ENCODE data around the gene PLA2G12B.
"Not testable (repeated sequence)": the region's sequence is repeated elsewhere in the genome, so short reads cannot be mapped to it uniquely, and the experiment has no call there.

Gene PLA2G12B

DNA sequence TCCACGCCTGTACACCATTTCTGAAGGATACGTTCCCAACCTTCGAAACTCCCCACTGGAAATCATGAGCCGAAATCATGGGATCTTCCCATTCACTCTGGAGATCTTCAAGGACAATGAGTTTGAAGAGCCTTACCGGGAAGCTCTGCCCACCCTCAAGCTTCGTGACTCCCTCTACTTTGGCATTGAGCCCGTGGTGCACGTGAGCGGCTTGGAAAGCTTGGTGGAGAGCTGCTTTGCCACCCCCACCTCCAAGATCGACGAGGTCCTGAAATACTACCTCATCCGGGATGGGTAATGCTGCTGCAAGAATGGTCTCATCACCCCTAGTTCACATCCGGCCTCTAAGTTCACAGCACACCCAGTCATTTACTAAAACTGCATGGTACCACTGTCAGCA is 30.3 kb downstream of the PLA2G12B start:
- peaks cover 23 to 36% of the 10 kb centered on the region in 2 donors for H3K27me3 Mint-ChIP-seq
- no peak for DNase-seq
- H3K4me3 Mint-ChIP-seq = no peak overlapping the region
- H3K27ac Mint-ChIP-seq = no peak overlapping the region
- H3K4me1 Mint-ChIP-seq = no peaks in the 10 kb centered on the region
- peaks cover 4 to 14% of the 10 kb centered on the region in 2 donors for H3K36me3 Mint-ChIP-seq
- peaks cover 14 to 16% of the 10 kb centered on the region in 2 donors for H3K9me3 Mint-ChIP-seq
- no peak for ATAC-seq (replicated peaks)

DNA sequence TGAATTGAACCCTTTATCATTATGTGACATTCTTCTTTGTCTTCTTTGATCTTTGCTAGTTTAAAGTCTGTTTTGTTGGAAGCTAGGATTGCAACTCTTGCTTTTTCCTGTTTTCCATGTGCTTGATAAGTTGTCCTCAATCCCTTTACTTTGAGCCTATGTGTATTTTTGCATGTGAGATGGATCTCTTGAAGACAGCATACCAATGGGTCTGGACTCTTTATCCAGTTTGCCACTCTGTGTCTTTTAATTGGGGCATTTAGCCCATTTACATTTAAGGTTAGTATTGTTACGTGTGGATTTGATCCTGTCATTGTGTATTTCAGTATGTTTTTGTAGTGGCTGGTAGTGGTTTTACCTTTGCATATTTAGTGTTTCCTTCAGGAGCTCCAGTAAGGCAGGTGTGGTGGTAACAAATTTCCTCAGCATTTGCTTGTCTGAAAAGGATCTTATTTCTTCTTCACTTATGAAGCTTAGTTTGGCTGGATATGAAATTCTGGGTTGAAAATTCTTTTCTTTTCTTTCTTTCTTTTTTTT is 33.4 kb downstream of the PLA2G12B start:
- H3K27ac Mint-ChIP-seq; DNase-seq; ATAC-seq (replicated peaks); H3K4me3 Mint-ChIP-seq: not testable (repeated sequence)
- peaks cover 31 to 39% of the 10 kb centered on the region in 2 donors for H3K27me3 Mint-ChIP-seq
- peaks cover 9 to 10% of the 10 kb centered on the region in 2 donors for H3K4me1 Mint-ChIP-seq
- peaks cover 14 to 16% of the 10 kb centered on the region in 2 donors for H3K9me3 Mint-ChIP-seq
- H3K36me3 Mint-ChIP-seq = peaks cover 4 to 14% of the 10 kb centered on the region in 2 donors

- H3K4me1 Mint-ChIP-seq = peaks cover 9 to 10% of the 10 kb centered on the region in 2 donors
- no peak overlapping the region for H3K4me3 Mint-ChIP-seq
- peaks cover 2 to 14% of the 10 kb centered on the region in 2 donors for H3K36me3 Mint-ChIP-seq
- H3K27ac Mint-ChIP-seq = no peak overlapping the region
- H3K9me3 Mint-ChIP-seq = peaks cover 14 to 16% of the 10 kb centered on the region in 2 donors
- DNase-seq (no peak), ATAC-seq (replicated peaks) (no peak)
- peaks cover 23 to 29% of the 10 kb centered on the region in 2 donors for H3K27me3 Mint-ChIP-seq
These were observed 36.3 kb downstream of the PLA2G12B start for GRCh38 chr10:72918352-72918751.

- H3K27ac Mint-ChIP-seq = peak overlapping the region; percentile 15
- peaks cover 14 to 16% of the 10 kb centered on the region in 2 donors for H3K9me3 Mint-ChIP-seq
- H3K4me1 Mint-ChIP-seq = peaks cover 9 to 10% of the 10 kb centered on the region in 2 donors
- H3K4me3 Mint-ChIP-seq = peak overlapping the region; percentile 1 to 11
- peaks cover 2 to 14% of the 10 kb centered on the region in 2 donors for H3K36me3 Mint-ChIP-seq
- not testable (repeated sequence) for ATAC-seq (replicated peaks); DNase-seq
- H3K27me3 Mint-ChIP-seq = peaks cover 23 to 29% of the 10 kb centered on the region in 2 donors
These were observed 36.7 kb downstream of the PLA2G12B start for GRCh38 chr10:72917803-72918332.

GRCh38 chr10:72917201-72917600 is 37.4 kb downstream of the PLA2G12B start:
- Mint-ChIP-seq H3K36me3 (peaks cover 2 to 11% of the 10 kb centered on the region in 2 donors), H3K9me3 (peaks cover 11 to 13% of the 10 kb centered on the region in 2 donors), H3K4me1 (peaks cover 9 to 10% of the 10 kb centered on the region in 2 donors), H3K27me3 (peaks cover 20 to 25% of the 10 kb centered on the region in 2 donors)
- DNase-seq; H3K4me3 Mint-ChIP-seq; H3K27ac Mint-ChIP-seq; ATAC-seq (replicated peaks): not testable (repeated sequence)

DNA sequence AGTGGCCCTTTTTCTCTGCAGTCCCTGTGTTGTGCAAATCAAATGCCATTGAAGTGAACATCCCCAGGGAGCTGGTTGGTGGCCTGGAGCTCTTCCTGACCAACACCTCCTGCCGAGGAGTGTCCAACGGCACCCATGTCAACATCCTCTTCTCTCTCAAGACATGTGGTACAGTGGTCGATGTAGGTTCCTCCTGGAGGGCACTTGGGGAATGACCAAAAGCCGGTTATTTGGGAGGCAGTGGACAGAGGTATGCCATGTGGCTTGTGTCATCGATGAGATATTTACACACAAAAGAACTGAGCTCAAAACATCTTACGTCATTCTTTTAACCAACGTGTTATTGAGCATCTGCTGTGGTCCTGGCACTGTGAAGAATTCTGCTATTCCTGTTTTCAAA is 41.3 kb downstream of the PLA2G12B start:
- H3K4me1 Mint-ChIP-seq = peaks cover 6 to 7% of the 10 kb centered on the region in 2 donors
- H3K4me3 Mint-ChIP-seq = no peak overlapping the region
- ATAC-seq (replicated peaks) (no peak), DNase-seq (no peak)
- H3K27ac Mint-ChIP-seq = no peak overlapping the region
- H3K27me3 Mint-ChIP-seq = peaks cover 0 to 4% of the 10 kb centered on the region in 2 donors
- peaks cover 0 to 3% of the 10 kb centered on the region in 2 donors for H3K9me3 Mint-ChIP-seq
- peaks cover 2 to 3% of the 10 kb centered on the region in 2 donors for H3K36me3 Mint-ChIP-seq

GRCh38 chr10:72912736-72913135 is 41.9 kb downstream of the PLA2G12B start:
- Mint-ChIP-seq H3K4me1 (peaks cover under 1 to 2% of the 10 kb centered on the region in 2 donors), H3K4me3 (no peak overlapping the region), H3K9me3 (peaks cover 0 to 3% of the 10 kb centered on the region in 2 donors), H3K36me3 (peaks cover 2 to 3% of the 10 kb centered on the region in 2 donors), H3K27me3 (peaks cover 0 to under 1% of the 10 kb centered on the region in 2 donors), H3K27ac (no peak overlapping the region)
- ATAC-seq (replicated peaks) (no peak), DNase-seq (no peak)

DNA sequence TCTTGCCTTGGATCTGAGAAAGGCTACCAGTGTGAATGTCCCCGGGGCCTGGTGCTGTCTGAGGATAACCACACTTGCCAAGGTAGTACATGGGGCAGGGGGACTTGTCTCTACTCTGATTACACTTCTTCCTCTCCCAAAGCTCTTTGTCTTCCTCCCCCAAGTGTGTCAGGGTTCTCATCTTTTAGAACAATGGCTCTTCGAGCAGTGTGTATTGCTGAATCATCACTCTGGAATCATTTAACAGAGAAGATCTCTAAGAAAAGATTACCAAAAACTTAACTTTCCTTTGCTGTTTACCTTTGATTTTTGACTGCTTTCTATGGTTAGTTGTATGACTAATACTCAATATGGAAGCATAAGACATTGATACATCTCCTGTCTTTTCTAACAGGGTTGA is 42.8 kb downstream of the PLA2G12B start:
- no peak for DNase-seq
- peaks cover 2 to 3% of the 10 kb centered on the region in 2 donors for H3K36me3 Mint-ChIP-seq
- no peaks in the 10 kb centered on the region for H3K27me3 Mint-ChIP-seq
- no peak overlapping the region for H3K27ac Mint-ChIP-seq
- H3K9me3 Mint-ChIP-seq = peaks cover 0 to 3% of the 10 kb centered on the region in 2 donors
- no peaks in the 10 kb centered on the region for H3K4me1 Mint-ChIP-seq
- H3K4me3 Mint-ChIP-seq = no peak overlapping the region
- no peak for ATAC-seq (replicated peaks)

DNA sequence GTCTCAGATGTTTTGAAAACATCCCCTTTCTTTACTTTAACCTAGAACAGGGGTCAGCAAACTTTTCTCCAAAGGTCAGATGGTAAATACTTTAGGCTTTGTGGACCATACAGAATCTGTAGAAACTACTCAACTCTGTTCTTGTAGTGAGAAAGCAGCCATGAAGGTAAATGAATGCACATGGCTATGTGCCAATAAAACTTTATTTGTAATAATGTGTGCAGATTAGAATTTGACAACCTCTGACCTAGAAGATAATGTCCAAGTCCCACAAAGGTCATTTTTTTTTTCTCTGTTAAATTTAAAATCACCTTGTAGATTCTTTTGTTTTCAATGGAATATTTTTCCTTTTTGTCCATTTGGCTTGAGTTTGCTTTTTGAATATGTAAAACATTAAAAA is 43.9 kb downstream of the PLA2G12B start:
- H3K4me1 Mint-ChIP-seq = peaks cover 0 to 2% of the 10 kb centered on the region in 2 donors
- DNase-seq = no peak
- H3K4me3 Mint-ChIP-seq = no peak overlapping the region
- no peak overlapping the region for H3K27ac Mint-ChIP-seq
- no peak for ATAC-seq (replicated peaks)
- H3K27me3 Mint-ChIP-seq = no peaks in the 10 kb centered on the region
- H3K9me3 Mint-ChIP-seq = peaks cover 0 to 3% of the 10 kb centered on the region in 2 donors
- H3K36me3 Mint-ChIP-seq = peaks cover 2 to 3% of the 10 kb centered on the region in 2 donors

- H3K27ac Mint-ChIP-seq = no peak overlapping the region
- H3K4me1 Mint-ChIP-seq = peaks cover 9 to 13% of the 10 kb centered on the region in 2 donors
- DNase-seq (no peak), ATAC-seq (replicated peaks) (no peak)
- peaks cover 2 to 3% of the 10 kb centered on the region in 2 donors for H3K36me3 Mint-ChIP-seq
- H3K27me3 Mint-ChIP-seq = no peaks in the 10 kb centered on the region
- H3K4me3 Mint-ChIP-seq = no peak overlapping the region
- peaks cover 0 to 4% of the 10 kb centered on the region in 2 donors for H3K9me3 Mint-ChIP-seq
These were observed 48.2 kb downstream of the PLA2G12B start for GRCh38 chr10:72906446-72906845.

DNA sequence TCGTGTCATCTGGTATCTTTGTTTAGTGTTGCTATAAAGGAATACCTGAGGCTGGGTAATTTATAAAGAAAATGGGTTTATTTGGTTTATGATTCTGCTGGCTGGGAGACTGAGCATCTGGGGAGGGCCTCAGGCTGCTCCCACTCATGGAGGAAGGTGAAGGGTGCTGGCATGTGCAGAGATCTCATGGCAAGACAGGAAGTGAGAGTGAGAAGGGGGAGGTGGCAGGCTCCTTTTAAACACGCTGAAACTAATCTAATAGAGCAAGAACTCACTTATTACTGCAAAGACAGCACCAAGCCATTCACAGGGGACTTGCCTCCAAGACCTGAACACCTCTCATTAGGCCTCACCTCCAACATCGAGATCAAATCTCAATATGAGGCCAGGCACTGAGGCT is 49.8 kb downstream of the PLA2G12B start:
- DNase-seq = no peak
- Mint-ChIP-seq H3K27me3 (no peaks in the 10 kb centered on the region), H3K9me3 (peaks cover 0 to 3% of the 10 kb centered on the region in 2 donors), H3K36me3 (no peaks in the 10 kb centered on the region), H3K4me1 (peaks cover 9 to 13% of the 10 kb centered on the region in 2 donors), H3K27ac (no peak overlapping the region), H3K4me3 (no peak overlapping the region)
- ATAC-seq (replicated peaks) = peak; percentile 33 to 56

DNA sequence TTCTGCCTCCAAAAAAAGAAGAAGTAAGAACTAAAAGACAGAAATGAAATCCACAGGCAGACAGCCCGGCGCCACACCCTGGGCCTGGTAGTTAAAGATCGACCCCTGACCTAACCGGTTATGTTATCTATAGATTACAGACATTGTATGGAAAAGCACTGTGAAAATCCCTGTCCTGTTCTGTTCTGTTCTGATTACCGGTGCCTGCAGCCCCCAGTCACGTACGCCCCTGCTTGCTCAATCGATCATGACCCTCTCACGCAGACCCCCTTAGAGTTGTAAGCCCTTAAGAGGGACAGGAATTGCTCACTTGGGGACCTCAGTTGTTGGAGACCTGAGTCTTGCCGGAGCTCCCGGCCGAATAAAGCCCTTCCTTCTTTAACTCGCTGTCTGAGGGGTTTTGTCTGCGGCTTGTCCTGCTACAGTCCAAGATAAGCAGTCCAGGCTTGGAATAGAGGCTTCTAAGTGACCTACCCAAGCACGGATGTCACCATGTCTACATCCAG is 50.6 kb downstream of the PLA2G12B start:
- not testable (repeated sequence) for H3K9me3 Mint-ChIP-seq; H3K27me3 Mint-ChIP-seq; H3K4me3 Mint-ChIP-seq; DNase-seq; H3K36me3 Mint-ChIP-seq; ATAC-seq (replicated peaks); H3K27ac Mint-ChIP-seq
- H3K4me1 Mint-ChIP-seq = peaks cover 9 to 13% of the 10 kb centered on the region in 2 donors

GRCh38 chr10:72899545-72899944 is 55.1 kb downstream of the PLA2G12B start:
- no peak for DNase-seq
- no peak overlapping the region for H3K4me3 Mint-ChIP-seq
- no peak overlapping the region for H3K27ac Mint-ChIP-seq
- no peak for ATAC-seq (replicated peaks)
- no peaks in the 10 kb centered on the region for H3K36me3 Mint-ChIP-seq
- peaks cover 3 to 6% of the 10 kb centered on the region in 2 donors for H3K4me1 Mint-ChIP-seq
- H3K27me3 Mint-ChIP-seq = peaks cover 5 to 8% of the 10 kb centered on the region in 2 donors
- no peaks in the 10 kb centered on the region for H3K9me3 Mint-ChIP-seq

DNA sequence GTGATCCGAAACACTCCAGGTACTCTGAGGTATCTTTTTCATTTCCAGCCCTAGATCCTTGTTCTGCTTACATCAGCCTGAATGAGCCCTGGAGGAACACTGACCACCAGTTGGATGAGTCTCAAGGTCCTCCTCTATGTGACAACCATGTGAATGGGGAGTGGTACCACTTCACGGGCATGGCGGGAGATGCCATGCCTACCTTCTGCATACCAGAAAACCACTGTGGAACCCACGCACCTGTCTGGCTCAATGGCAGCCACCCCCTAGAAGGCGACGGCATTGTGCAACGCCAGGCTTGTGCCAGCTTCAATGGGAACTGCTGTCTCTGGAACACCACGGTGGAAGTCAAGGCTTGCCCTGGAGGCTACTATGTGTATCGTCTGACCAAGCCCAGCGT is 56.0 kb downstream of the PLA2G12B start:
- no peaks in the 10 kb centered on the region for H3K4me1 Mint-ChIP-seq
- ATAC-seq (replicated peaks) (no peak), DNase-seq (no peak)
- no peak overlapping the region for H3K27ac Mint-ChIP-seq
- no peaks in the 10 kb centered on the region for H3K9me3 Mint-ChIP-seq
- no peaks in the 10 kb centered on the region for H3K36me3 Mint-ChIP-seq
- H3K27me3 Mint-ChIP-seq = peaks cover 5 to 8% of the 10 kb centered on the region in 2 donors
- no peak overlapping the region for H3K4me3 Mint-ChIP-seq
